ENCODE measurements around the gene CACNA1C. TPM values are rescaled to one million over a fixed set of nuclear protein-coding genes. Genes with fewer than 3 reads are reported as not detected.

Gene CACNA1C
- polyA plus RNA-seq, 1 of the 3 experiments (the other 2 are of a cell fraction), result 1.5 TPM

GRCh38 chr12:2465681-2466080 lies 412.9 kb downstream of the CACNA1C start:
- H3K79me2 ChIP-seq (ENCODE audit: insufficient read depth), result no peaks in the 10 kb centered on the region
- WGBS (ENCODE audit: low lambda C conversion rate), result 60% methylated on average over 10 of the region's 10 CpGs
- H3K36me3 ChIP-seq (replicated peaks in 1 of 2; ENCODE audit: control insufficient read depth in 1 of 2, insufficient read depth in 2 of 2, low read length in 1 of 2), result no peaks in the 10 kb centered on the region

GRCh38 chr12:2466211-2466610 lies 413.4 kb downstream of the CACNA1C start:
- Histone ChIP-seq H3K9me3 (no peaks in the 10 kb centered on the region), H3K4me1 (ENCODE audit: control insufficient read depth in 1 of 2, insufficient read depth in 2 of 2, low read depth in 1 of 2, low read length in 1 of 2) (no peaks in the 10 kb centered on the region; a peak in 1 of 4 replicates), H3K36me3 (replicated peaks in 1 of 2; ENCODE audit: control insufficient read depth in 1 of 2, insufficient read depth in 2 of 2, low read length in 1 of 2) (no peaks in the 10 kb centered on the region), H3K27ac (ENCODE audit: low read depth in 2 of 2, low read length in 1 of 2) (no peak overlapping the region), H3K4me3 (ENCODE audit: low read depth in 2 of 2, low read length in 1 of 2) (no peak overlapping the region), H3K4me2 (no peak overlapping the region), H3K9ac (no peak overlapping the region), H3K9me2 (no peaks in the 10 kb centered on the region), H3F3A (replicated peaks; ENCODE audit: insufficient read depth) (no peaks in the 10 kb centered on the region), H3K27me3 (ENCODE audit: insufficient read depth) (no peaks in the 10 kb centered on the region), H4K20me1 (ENCODE audit: insufficient read depth) (no peaks in the 10 kb centered on the region), H3K79me2 (ENCODE audit: insufficient read depth) (no peaks in the 10 kb centered on the region), H2AFZ (ENCODE audit: low read depth) (no peak overlapping the region)
- no peak for DNase-seq
- WGBS (ENCODE audit: low lambda C conversion rate), result 21% methylated on average over 2 of the region's 3 CpGs
- TF ChIP-seq RXRA (IDR thresholded peaks at IDR 0.05; ENCODE audit: borderline replicate concordance, low read depth), result no peak
- TF ChIP-seq MAX (IDR thresholded peaks at IDR 0.05; ENCODE audit: low read depth), result no peak
- no peak for TF ChIP-seq TEAD4 (IDR thresholded peaks at IDR 0.05; ENCODE audit: borderline replicate concordance, insufficient read depth)
- no peak for TF ChIP-seq MXI1 (IDR thresholded peaks at IDR 0.05; ENCODE audit: low read depth, low read length)
- no peak for TF ChIP-seq FOSL2 (IDR thresholded peaks at IDR 0.05; ENCODE audit: borderline replicate concordance, low read depth)
- TF ChIP-seq NRF1 (IDR thresholded peaks at IDR 0.05; ENCODE audit: low read depth, low read length), result no peak
- no peak for TF ChIP-seq MEF2A (IDR thresholded peaks at IDR 0.05; ENCODE audit: borderline replicate concordance, low read depth)
- no peak for TF ChIP-seq YY1 (IDR thresholded peaks at IDR 0.05; ENCODE audit: low read depth)
- no peak for TF ChIP-seq PBX3 (IDR thresholded peaks at IDR 0.05)
- TF ChIP-seq GABPA (IDR thresholded peaks at IDR 0.05; ENCODE audit: low read depth), result no peak
- TF ChIP-seq FOXM1 (IDR thresholded peaks at IDR 0.05; ENCODE audit: low read depth), result no peak
- no peak for TF ChIP-seq TAF1 (IDR thresholded peaks at IDR 0.05; ENCODE audit: borderline replicate concordance, low read depth, low read length)
- ChIA-PET POLR2A (no interaction called here), CTCF (interaction anchor here (0.6 to 1.6 kb wide), 2 partner anchors 318 to 465 kb away, joined by 3 to 5 read pairs; no protein-coding TSS in a partner anchor)

More at GRCh38 chr12:2465681-2466080, 412.9 kb downstream of the CACNA1C start:
- no peaks in the 10 kb centered on the region for H4K20me1 ChIP-seq (ENCODE audit: insufficient read depth)
- H3K4me1 ChIP-seq (ENCODE audit: control insufficient read depth in 1 of 2, insufficient read depth in 2 of 2, low read depth in 1 of 2, low read length in 1 of 2), result peaks cover 0 to 1% of the 10 kb centered on the region in 2 experiments; a peak in 1 of 4 replicates
- no peaks in the 10 kb centered on the region for H3F3A ChIP-seq (replicated peaks; ENCODE audit: insufficient read depth)
- H3K9me3 ChIP-seq, result no peaks in the 10 kb centered on the region
- H3K27me3 ChIP-seq (ENCODE audit: insufficient read depth), result no peaks in the 10 kb centered on the region
- H3K4me2 ChIP-seq, result no peak overlapping the region
- DNase-seq, result no peak
- H3K4me3 ChIP-seq (ENCODE audit: low read depth in 2 of 2, low read length in 1 of 2), result no peak overlapping the region
- TF ChIP-seq GATA2 (CRISPR knock-in tag; IDR thresholded peaks at IDR 0.05) (no peak), MXI1 (IDR thresholded peaks at IDR 0.05; ENCODE audit: low read depth, low read length) (no peak), ELF1 (IDR thresholded peaks at IDR 0.05) (no peak), TEAD4 (IDR thresholded peaks at IDR 0.05; ENCODE audit: borderline replicate concordance, insufficient read depth) (no peak), JUND (IDR thresholded peaks at IDR 0.05) (no peak), REST (IDR thresholded peaks at IDR 0.05; ENCODE audit: low read depth, low read length) (no peak), MEF2A (IDR thresholded peaks at IDR 0.05; ENCODE audit: borderline replicate concordance, low read depth) (no peak), TAF1 (IDR thresholded peaks at IDR 0.05; ENCODE audit: borderline replicate concordance, low read depth, low read length) (no peak)
- no peak overlapping the region for H3K9ac ChIP-seq
- POLR2A ChIA-PET, result no interaction called here
- H3K9me2 ChIP-seq, result no peaks in the 10 kb centered on the region
- H3K27ac ChIP-seq (ENCODE audit: low read depth in 2 of 2, low read length in 1 of 2), result no peak overlapping the region
- CTCF ChIA-PET, result interaction anchor here (0.6 to 1.6 kb wide), 3 partner anchors 117 to 465 kb away, joined by 3 to 5 read pairs (median 3); no protein-coding TSS in a partner anchor
- no peak overlapping the region for H2AFZ ChIP-seq (ENCODE audit: low read depth)
